Calu3 (cell line): Measurements from ENCODE around the gene PTPRA. TPM values are rescaled to one million over a fixed set of nuclear protein-coding genes. Genes with fewer than 3 reads are reported as not detected.

Experiments used
- BruUV-seq: library from RNA; stranded (reverse); fragments of 400-500 nt; replicated peaks from 2 replicates; lab custom pipeline; 2021; lab: Mats Ljungman, UMichigan
- CTCF ChIA-PET: fragments of 300-600 bp; sonication (Branson Sonifier 250); formaldehyde crosslinking; loops from one replicate; lab custom pipeline; 2022; ENCODE audit warnings: antibody characterized with exemption; lab: Charles Lee
- DNase-seq: peaks from one replicate; pipeline ENCODE4 v3.0.0; 2022
- H3K27ac Mint-ChIP-seq: one replicate; pipeline ENCODE4 v1.8.0; 2022; ENCODE audit warnings: mixed read lengths; ENCODE audit not compliant: unreplicated experiment
- H3K27me3 Mint-ChIP-seq: one replicate; pipeline ENCODE4 v1.8.0; 2022; ENCODE audit warnings: mixed read lengths; ENCODE audit not compliant: unreplicated experiment
- H3K36me3 Mint-ChIP-seq: one replicate; pipeline ENCODE4 v1.8.0; 2022; ENCODE audit warnings: mild to moderate bottlenecking, moderate library complexity, mixed read lengths; ENCODE audit not compliant: insufficient read depth, unreplicated experiment
- H3K4me1 Mint-ChIP-seq: one replicate; pipeline ENCODE4 v1.8.0; 2022; ENCODE audit warnings: mild to moderate bottlenecking, low read depth, mixed read lengths; ENCODE audit not compliant: unreplicated experiment
- H3K4me3 Mint-ChIP-seq: one replicate; pipeline ENCODE4 v1.8.0; 2022; ENCODE audit warnings: mild to moderate bottlenecking, low read depth, moderate library complexity, mixed read lengths; ENCODE audit not compliant: unreplicated experiment
- H3K9me3 Mint-ChIP-seq: one replicate; pipeline ENCODE4 v1.8.0; 2022; ENCODE audit warnings: low read depth, mixed read lengths; ENCODE audit not compliant: unreplicated experiment
- intact Hi-C: fragments of 100-400 bp; cut with micrococcal nuclease; formaldehyde crosslinking; loops from one replicate; pipeline ENCODE4 v1.10.0; 2022; ENCODE audit not compliant: unreplicated experiment
- total RNA-seq: library from RNA; stranded (reverse); gene quantifications from 2 replicates; pipeline ENCODE4 v1.2.3, GENCODE V29; 2022
- TF ChIP-seq, protein P1 (sequence below): fragments of 200-600 bp; IDR thresholded peaks from one replicate; pipeline ENCODE4 v1.8.0; 2022; ENCODE audit warnings: antibody characterized with exemption; ENCODE audit not compliant: unreplicated experiment

Gene PTPRA
- total RNA-seq, 1 experiment from 2014 or later, result 30.2 TPM

DNA sequence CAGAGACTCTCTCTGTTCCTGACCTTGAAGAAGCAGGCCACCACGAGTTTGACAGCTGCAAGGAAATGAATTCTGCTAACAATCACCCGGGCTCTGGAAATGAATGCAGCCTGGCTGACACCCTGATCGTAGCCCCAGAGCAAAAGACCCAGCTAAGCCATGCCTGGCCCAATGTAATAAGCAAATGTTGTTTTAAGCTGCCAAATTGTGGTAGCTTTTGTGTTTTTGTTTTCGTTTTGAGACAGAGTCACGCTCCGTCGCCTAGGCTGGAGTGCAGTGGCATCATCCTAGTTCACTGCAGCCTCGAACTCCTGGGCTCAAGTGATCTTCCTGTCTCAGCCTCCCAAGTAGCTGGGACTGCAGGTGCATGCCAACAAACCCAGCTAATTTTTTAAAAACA lies 194.8 kb downstream of the PTPRA start:
- Mint-ChIP-seq H3K36me3 (no peaks in the 10 kb centered on the region), H3K9me3 (no peaks in the 10 kb centered on the region), H3K4me3 (no peak overlapping the region), H3K27ac (no peak overlapping the region), H3K27me3 (peaks cover 25% of the 10 kb centered on the region), H3K4me1 (no peaks in the 10 kb centered on the region)
- TF ChIP-seq, protein P1, sequence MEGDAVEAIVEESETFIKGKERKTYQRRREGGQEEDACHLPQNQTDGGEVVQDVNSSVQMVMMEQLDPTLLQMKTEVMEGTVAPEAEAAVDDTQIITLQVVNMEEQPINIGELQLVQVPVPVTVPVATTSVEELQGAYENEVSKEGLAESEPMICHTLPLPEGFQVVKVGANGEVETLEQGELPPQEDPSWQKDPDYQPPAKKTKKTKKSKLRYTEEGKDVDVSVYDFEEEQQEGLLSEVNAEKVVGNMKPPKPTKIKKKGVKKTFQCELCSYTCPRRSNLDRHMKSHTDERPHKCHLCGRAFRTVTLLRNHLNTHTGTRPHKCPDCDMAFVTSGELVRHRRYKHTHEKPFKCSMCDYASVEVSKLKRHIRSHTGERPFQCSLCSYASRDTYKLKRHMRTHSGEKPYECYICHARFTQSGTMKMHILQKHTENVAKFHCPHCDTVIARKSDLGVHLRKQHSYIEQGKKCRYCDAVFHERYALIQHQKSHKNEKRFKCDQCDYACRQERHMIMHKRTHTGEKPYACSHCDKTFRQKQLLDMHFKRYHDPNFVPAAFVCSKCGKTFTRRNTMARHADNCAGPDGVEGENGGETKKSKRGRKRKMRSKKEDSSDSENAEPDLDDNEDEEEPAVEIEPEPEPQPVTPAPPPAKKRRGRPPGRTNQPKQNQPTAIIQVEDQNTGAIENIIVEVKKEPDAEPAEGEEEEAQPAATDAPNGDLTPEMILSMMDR, result no peak
- DNase-seq, result no peak
- intact Hi-C loops, result no loop called here
- CTCF ChIA-PET, result no interaction called here
- no TSS peak for BruUV-seq

DNA sequence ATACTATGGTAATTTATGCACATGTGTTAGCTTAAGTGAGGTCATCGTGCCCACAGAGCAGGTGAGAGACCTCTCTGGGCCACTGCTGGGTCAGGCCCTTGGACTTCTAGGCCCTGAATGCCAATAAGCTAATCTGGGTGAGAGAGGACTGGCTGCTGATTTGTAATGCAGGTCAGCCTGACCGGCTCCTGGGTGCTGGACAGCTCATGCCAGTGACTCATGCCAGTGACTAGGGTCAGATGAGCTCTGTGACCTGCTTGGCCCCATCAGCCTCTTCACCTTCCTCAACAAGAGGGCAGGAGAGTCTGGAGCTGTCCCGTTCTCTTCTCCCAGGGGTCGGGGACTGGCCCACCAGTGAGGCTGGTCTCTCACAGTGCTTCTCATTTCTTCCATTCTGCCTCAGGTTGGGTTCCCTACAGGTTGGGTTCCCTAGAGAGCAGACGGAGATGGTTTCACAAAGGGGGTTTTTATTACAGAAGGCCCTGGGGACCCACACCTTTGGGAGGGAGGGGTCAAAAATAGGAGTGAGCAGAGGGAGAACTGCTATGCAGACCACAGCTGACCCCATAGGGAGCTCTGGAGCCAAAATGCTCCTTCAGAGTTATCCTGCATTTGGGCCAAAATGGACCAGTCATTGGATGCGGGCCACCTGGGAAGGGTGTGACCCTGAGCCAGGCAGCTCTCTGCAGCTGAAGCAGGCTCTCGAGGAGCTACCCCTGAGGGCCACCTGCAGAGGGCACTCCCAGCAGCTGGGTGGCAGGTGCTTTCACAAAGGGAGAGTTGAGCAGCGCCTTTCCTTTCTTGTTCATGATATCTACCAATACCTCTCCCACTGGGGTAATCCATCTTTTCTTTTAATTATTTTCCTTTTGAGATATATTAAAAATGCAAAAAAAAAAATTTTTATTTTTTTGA lies 196.0 kb downstream of the PTPRA start:
- Mint-ChIP-seq H3K9me3 (no peaks in the 10 kb centered on the region), H3K4me1 (no peaks in the 10 kb centered on the region), H3K36me3 (no peaks in the 10 kb centered on the region), H3K27me3 (peaks cover 25% of the 10 kb centered on the region), H3K27ac (no peak overlapping the region), H3K4me3 (no peak overlapping the region)
- no TSS peak for BruUV-seq
- TF ChIP-seq, protein P1, result no peak
- CTCF ChIA-PET, result interaction anchor here (0.9 kb wide), 1 partner anchor 15 kb away, joined by 5 read pairs; no protein-coding TSS in a partner anchor
- intact Hi-C loops, result no loop called here
- DNase-seq, result peak; percentile 26

DNA sequence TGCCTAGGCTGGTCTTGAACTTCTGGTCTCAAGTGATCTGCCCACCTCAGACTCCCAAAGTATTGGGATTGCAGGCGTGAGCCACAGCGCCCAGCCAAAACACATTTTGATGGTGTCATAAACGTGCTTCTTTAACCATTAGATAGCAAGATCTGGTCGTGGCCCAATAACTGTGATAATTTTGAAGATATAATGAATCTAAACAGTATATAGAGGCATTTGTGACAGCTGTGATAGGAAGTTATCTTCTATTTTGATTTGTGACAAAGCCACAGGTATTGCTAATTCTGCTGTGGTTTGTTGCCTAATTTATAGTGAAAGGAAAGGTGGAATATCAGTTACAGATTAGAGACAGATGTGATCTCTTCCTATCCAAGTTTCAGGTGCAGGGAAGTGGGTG lies 197.4 kb downstream of the PTPRA start:
- peaks cover 7% of the 10 kb centered on the region for H3K4me1 Mint-ChIP-seq
- CTCF ChIA-PET, result no interaction called here
- peak overlapping the region; percentile 69 for H3K27ac Mint-ChIP-seq
- peaks cover 25% of the 10 kb centered on the region for H3K27me3 Mint-ChIP-seq
- H3K9me3 Mint-ChIP-seq, result no peaks in the 10 kb centered on the region
- intact Hi-C loops, result no loop called here
- no peak for DNase-seq
- peak overlapping the region; percentile 55 for H3K4me3 Mint-ChIP-seq
- TF ChIP-seq, protein P1, result no peak
- BruUV-seq, result no TSS peak
- H3K36me3 Mint-ChIP-seq, result no peaks in the 10 kb centered on the region

DNA sequence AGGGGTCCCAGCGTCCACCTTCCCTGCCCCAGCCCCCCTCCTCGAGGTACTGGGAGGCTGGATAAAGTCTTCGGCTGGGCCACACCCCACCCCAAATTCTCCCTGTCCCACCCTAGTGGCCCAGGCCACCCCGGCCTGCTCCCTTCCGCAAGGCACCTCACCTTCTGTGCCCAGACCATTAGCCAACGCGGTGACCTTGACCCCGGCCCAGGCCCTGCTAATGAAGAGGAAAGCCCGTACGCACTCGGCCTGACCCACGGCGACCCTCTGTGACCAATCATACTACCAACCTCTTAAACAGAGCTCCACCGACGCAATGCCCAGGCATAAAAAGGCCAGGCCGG lies 198.0 kb downstream of the PTPRA start:
- CTCF ChIA-PET, result no interaction called here
- TF ChIP-seq, protein P1, result no peak
- Mint-ChIP-seq H3K27ac (peak overlapping the region; percentile 69), H3K4me1 (peaks cover 7% of the 10 kb centered on the region), H3K4me3 (peak overlapping the region; percentile 55), H3K9me3 (no peaks in the 10 kb centered on the region), H3K36me3 (no peaks in the 10 kb centered on the region), H3K27me3 (peaks cover 22% of the 10 kb centered on the region)
- no TSS peak for BruUV-seq
- no peak for DNase-seq
- intact Hi-C loops, result no loop called here
